Stimulated activated CD4-positive, alpha-beta T cell treated with anti-CD3 and anti-CD28 coated beads, TNF-alpha, amount 100 ng/mL, for 48 hours (primary cell): ENCODE measurements around the gene ERG.

Source experiments
- DNase-seq, 3 donors: peaks; one replicate each; pipeline ENCODE4 v3.0.0-alpha.2; 2020; ENCODE audit warnings: low read depth in 3 of 3

ERG gene

GRCh38 chr21:38333301-38334272 is 164.7 kb downstream of the ERG start:
- no peak for DNase-seq

GRCh38 chr21:38330666-38331065 is 167.6 kb downstream of the ERG start:
- no peak for DNase-seq
